GM19324 (cell line): ENCODE data around the gene DPYSL3.
A peak's percentile ranks its signal among the peaks of the same experiment; 100 is the strongest.

Source experiments
- ATAC-seq: cut with Tn5 transposase; IDR thresholded peaks from one replicate; pipeline ENCODE4 v1.9.1; 2021; ENCODE audit warnings: mild to moderate bottlenecking, moderate library complexity; ENCODE audit not compliant: unreplicated experiment, low FRiP score

DPYSL3 gene

DNA sequence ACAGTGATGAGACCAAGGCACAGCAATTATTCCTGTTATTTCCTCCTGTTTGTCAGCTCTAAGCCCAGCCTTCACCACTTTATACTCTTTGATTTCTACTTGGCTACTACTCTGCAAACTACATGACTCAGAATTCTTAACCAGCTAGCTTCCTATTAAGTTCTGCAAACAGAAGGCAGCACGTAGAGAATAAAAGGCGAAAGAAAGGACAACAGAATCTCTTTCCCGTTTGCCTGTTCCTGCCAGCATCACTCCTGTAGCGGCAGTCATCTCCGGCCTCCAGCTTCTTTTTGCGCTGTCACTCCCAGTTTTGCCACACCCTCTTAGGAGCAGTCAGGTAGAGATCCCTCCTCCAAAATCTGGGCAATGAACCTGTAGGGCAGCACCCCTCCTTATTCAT, 29.9 kb downstream of the DPYSL3 start:
- no peak for ATAC-seq

DNA sequence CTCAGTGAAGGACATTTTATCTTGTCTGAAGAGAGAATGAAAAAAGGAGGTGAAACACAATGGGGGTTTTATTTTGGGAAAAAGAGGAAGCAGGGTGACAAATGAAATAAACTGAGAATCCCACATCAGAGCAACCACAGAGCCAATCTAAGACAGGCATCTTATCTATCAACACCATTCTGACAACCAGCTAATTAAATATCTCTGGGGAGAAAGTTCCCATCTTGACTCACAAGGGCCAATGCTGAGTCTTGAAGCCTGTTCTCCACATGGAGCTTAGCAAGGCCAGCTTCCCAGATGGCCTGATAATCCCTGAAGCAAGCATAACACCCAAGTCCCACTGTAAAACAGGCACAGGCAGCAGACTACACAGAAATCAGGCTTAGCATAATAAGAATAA, 30.4 kb downstream of the DPYSL3 start:
- no peak for ATAC-seq

DNA sequence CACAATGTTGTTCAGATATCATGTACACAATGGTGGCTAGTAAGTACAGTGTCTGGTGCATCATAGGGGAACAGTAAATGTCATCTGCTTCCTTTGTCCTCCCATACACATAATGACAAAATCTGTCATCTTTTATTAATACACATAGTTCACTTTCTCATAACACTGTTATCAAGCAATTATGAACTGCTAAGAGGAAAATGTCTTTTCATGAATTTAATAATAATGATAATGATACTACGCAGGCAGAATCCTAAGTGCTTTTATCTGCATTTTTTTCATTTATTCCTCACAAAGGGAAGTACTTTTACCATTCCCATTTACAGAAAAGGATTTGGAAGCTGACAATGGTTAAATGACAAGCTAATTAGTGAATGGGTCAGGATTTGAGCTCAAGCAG, 35.7 kb downstream of the DPYSL3 start:
- no peak for ATAC-seq

DNA sequence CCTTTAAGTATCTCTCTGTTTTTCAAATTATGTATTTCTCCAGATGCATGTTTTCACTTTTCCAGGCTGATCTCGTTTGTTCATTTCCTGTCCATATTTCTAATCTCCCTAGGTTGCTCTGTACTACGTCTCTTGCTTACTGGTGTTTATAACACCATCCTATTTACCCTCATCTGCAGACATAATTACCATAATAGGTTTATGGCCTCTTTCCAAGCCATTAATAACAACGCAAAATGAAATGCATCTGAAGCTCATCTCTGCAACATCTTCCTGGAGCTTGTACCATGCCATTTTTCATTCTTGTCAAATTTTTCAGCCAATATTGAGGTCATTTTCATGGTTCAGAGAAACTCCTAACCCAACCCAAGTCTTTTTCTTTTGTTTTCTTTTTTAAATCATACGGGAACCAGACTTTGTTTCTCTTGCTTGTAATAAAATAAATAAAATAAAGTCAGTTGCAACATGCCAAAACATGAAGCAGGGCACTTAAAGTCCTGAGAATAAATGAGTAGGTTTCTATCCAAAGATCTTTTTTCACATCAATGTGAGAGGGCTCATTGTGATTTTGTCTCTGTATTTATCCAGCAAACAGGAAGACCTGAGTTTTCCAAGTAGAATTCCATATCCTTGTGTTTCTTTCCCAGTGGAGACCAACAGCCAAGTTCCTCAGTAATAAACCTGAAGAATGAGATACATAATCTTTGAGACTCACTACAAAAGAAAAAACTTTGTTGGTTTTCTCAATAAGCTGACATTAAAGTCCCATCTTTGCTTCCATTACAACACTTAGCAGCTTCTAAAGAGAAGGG, 37.0 kb downstream of the DPYSL3 start:
- no peak for ATAC-seq

DNA sequence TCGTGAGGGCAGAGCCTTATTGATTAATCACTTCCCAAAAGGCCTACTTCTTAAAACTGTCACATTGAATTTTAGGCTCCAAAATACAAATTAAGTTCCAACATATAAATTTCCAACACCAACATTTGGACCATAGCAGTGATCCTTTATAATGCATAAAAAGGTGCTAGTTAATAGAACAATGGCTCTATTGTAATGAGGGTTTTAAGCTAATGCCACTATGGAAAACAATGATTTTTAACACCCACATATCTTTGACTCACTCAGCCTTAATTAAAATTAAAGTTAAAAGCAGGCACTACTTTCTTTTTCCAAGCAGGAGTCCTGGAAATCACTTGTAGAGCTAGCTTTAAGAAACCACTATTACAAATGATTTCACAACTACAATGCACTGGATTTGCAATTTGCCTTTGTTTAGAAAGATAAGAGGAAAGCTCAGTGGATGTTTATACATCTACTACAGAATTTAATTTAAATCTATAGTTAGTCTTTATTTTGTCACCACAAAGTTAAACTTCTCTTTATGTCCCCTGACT, 41.8 kb downstream of the DPYSL3 start:
- no peak for ATAC-seq

GRCh38 chr5:147466360-147466980, 43.4 kb downstream of the DPYSL3 start:
- ATAC-seq: no peak

DNA sequence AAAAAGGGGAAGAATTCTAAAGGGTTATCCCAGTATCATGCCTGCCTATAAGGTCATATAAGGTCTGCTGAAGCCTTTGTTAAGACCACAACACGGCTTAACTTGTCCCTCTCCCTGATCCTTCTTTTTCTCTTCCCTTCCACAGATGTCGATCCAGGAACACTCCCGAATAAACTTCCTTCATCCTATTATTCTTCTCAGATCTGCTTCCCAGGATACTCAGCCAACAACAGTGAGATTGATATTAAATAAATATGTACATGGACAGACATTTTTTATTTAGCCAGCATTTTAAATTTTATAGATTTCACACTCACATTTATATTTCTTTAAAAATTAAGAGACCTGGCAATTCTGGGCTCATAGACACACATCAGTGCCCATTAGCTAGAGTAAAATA, 44.1 kb downstream of the DPYSL3 start:
- no peak for ATAC-seq

- ATAC-seq: no peak
Measured at GRCh38 chr5:147464211-147464610, 45.7 kb downstream of the DPYSL3 start.

DNA sequence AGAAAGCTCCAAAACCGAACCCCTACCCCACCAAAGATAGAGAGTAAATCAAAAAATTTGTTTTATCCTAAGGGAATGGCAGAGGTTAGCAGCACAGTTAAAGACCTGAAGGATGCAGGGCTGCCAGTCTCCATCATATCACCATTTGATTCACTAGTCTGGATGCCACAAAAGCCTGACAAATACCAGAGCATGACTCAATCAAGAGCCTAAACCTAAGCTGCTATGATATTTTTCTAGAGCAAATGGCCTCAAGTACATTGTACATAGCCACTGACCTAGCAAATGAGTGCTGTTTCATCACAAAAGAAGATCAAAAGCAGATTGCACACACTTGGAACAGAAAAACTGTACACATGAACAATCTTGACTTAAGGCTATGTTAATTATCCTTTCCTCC, 48.0 kb downstream of the DPYSL3 start:
- ATAC-seq: no peak

GRCh38 chr5:147460380-147460779, 49.5 kb downstream of the DPYSL3 start:
- no peak for ATAC-seq

GRCh38 chr5:147458581-147458980, 51.3 kb downstream of the DPYSL3 start:
- ATAC-seq: no peak

- no peak for ATAC-seq
Measured at GRCh38 chr5:147455822-147456450, 53.9 kb downstream of the DPYSL3 start.

DNA sequence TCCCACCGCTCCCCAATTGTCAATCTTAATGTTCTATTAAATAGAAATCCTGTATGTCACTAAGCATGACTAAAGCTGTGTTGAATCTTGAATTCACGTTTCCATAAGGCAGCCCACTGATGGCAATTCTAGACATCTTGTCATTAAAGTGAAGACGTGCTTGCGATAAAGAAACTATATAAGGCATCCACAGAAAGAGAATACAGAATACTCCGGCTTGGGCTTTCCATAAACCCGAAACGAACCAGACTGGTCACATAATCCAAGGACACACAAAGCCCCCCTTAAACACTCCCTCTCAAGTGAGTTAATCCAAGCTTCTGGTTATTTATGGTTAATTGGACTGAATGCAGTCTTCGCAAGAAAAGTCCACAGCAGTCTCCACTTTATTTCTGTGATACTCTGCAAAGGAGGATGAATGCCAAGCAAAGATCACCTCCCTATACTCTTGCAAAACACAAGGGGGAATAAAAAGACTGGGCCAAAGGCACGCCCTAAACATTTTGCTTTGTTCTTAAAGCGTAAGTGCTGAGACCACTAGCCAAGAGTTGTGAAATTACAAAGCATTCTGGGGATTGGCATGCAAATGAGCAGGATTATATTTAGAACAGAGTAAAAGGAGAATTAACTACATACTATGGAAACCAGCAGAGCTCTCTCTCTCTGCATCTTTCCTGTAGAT, 54.7 kb downstream of the DPYSL3 start:
- no peak for ATAC-seq

DNA sequence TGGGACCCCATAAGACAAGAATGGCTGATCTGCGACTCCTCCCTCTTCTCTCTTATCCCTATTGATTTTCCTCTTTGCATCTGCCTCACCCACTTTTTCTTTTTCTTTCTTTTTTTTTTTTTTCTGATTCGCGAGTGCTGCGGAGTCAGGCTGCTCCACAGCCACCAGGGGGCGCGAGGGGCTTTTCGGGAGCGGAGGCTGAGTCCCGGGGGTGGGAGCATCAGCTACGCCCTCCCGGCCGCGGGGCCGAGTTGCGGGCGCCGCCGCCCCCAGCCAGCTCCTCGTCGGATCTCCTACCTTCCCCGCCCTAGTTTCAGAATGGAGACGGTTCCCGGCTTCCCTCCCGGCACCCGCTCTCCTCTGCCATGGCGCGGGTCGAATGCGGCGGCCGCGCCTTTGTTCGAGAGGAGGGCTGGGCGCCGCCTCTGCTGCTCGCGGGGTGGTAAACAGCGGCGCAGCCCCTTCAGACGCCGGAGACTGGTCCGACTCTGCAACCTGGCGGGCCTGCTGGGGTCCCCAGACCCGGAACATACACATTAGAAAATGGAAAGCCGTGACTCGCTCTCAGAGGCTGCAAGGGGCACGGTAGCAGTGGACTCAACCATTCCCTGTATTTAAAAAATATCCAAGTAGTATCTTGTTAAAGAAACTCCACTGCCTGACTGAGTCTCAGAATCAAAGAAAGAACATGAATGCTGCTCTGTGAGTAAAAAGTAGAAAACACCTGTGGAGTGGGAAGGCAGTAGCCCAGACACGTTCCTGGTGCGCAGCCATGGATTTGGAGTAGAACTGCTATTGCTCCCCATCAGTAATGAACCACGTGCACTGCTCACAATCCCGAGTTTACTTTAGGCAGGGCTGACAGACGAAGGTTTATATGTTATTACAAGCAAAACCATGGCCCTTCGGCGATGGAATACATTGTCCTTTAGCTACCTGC, 55.7 kb downstream of the DPYSL3 start:
- ATAC-seq: peak; percentile 77

GRCh38 chr5:147452165-147452811, 57.6 kb downstream of the DPYSL3 start:
- no peak for ATAC-seq

GRCh38 chr5:147451193-147451592, 58.7 kb downstream of the DPYSL3 start:
- no peak for ATAC-seq

DNA sequence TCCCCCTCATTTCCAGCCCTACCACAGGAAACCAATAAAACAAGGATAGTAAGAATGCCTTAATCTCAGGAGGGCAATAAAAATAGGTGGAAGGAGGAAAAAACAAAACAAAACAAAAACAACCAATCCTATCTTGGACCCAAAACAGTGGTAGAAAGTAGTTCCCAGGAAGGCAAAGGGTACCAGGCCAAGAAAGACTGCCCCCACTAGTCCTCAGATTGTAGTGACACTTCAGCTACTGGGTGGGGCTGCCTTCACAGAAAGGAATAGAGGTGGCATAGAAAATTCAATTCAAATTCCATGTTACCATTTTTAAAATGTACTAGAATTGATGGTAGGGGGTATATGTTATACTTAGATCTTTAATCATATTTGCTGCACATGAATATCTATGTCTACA, 59.3 kb downstream of the DPYSL3 start:
- ATAC-seq: no peak

GRCh38 chr5:147448766-147449165, 61.1 kb downstream of the DPYSL3 start:
- no peak for ATAC-seq

GRCh38 chr5:147446523-147446922, 63.3 kb downstream of the DPYSL3 start:
- ATAC-seq: no peak
